BLaER1 treated with 17β-estradiol and CSF1 and Interleukin-3, amounts not matched to agents 10 nM and 100 nM (cell line): ENCODE data around the gene CRYGN.

ENCODE experiments used
- H3K27ac ChIP-seq, 11 experiments: shearing (Covaris generic); formaldehyde crosslinking; 2 replicates each; pipeline ENCODE4 v1.8.1; 2022
- H3K27me3 ChIP-seq, 11 experiments: shearing (Covaris generic); formaldehyde crosslinking; 2 replicates each; pipeline ENCODE4 v1.8.1; 2022
- H3K36me3 ChIP-seq, 11 experiments: shearing (Covaris generic); formaldehyde crosslinking; 2 replicates each; pipeline ENCODE4 v1.8.1; 2022
- H3K4me1 ChIP-seq, 10 experiments: shearing (Covaris generic); formaldehyde crosslinking; 2 replicates each; pipeline ENCODE4 v1.8.1; 2022
- H3K4me2 ChIP-seq, 11 experiments: shearing (Covaris generic); formaldehyde crosslinking; 2 replicates each; pipeline ENCODE4 v1.8.1; 2022
- H3K4me3 ChIP-seq, 10 experiments: shearing (Covaris generic); formaldehyde crosslinking; 2 replicates each; pipeline ENCODE4 v1.8.1; 2022
- H3K9ac ChIP-seq, 11 experiments: shearing (Covaris generic); formaldehyde crosslinking; 2 replicates each; pipeline ENCODE4 v1.8.1; 2022
- H3K9me3 ChIP-seq, 11 experiments: shearing (Covaris generic); formaldehyde crosslinking; replicated peaks in 1 of 11; 2 replicates each; pipeline ENCODE4 v1.8.1; 2022
- H4K20me1 ChIP-seq, 11 experiments: shearing (Covaris generic); formaldehyde crosslinking; 2 replicates each; pipeline ENCODE4 v1.8.1; 2022
- Cebpa-rat ChIP-seq, 11 experiments: shearing (Covaris generic); IDR thresholded peaks; 2 replicates each; pipeline ENCODE4 v1.8.1; 2022

Gene CRYGN, protein sequence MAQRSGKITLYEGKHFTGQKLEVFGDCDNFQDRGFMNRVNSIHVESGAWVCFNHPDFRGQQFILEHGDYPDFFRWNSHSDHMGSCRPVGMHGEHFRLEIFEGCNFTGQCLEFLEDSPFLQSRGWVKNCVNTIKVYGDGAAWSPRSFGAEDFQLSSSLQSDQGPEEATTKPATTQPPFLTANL

DNA sequence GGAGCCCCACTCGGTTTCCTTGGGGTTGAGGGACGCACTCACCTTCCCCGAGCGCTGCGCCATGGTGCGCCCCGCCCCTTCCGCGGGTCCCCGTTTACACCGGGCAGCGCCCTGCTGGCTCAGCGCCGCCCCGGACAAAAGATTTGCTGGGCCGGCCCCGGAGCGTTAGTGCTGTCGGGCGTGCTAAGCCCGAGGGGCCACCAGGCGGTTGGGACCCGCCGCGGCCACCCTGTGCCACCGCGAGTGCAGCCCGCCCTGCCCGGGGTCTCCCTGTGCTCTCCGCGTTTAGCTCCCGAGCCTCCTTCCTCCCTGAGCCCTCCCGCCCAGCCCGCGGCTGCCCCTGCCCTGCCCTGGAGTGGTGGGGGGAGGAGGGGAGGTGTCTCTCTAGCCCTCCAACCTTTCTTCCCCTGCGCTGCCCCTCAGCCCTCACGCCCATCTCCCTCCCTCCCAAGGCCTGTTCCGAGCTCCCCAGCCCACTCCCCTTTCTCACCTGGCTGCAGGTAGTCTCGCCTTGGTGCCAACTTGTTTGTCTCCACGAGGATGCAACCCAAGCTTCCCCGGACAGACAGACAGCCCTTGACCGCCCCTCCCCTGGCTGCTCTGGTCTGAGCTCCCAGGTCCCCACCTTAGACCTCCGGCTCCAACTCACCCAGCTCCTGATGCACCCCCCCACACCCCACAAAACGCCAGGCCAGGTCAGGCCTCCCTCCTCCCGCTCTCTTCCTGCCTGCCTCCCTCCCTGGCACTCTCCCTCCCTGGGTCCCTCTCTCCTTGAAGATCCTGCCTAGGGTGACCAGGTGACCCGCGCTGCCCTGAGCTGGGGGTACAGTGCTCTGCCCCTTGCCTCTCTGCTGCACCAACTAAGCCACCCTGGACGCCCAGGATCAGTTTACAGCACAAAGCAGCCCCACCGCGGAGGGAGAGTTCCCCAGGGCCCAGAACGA lies at the start of gene CRYGN:
Gene CRYGN, minus strand, starts transcription at position 287 of the 944 bp plus-strand sequence. Its CDS starts 224 bp downstream, at position 63.
- Histone ChIP-seq H3K4me2 (peak within 1 kb of the TSS; percentile 75 to 98 (median 90)), H3K36me3 (no peaks in the 10 kb centered on the region), H4K20me1 (peaks cover 0 to 4% (median 0%) of the 10 kb centered on the region in 11 experiments; a peak in 2 of 22 replicates), H3K27me3 (peaks cover 15 to 34% (median 23%) of the 10 kb centered on the region in 11 experiments; a peak in 21 of 22 replicates), H3K9ac (peak within 1 kb of the TSS in 10 of 11 experiments; percentile 7 to 69 (median 48); a peak in 18 of 22 replicates), H3K4me3 (peak within 1 kb of the TSS; percentile 33 to 68 (median 50)), H3K4me1 (peaks cover 28 to 44% (median 39%) of the 10 kb centered on the region in 10 experiments), H3K27ac (peak within 1 kb of the TSS in 5 of 11 experiments; percentile 10 to 67 (median 61); a peak in 8 of 22 replicates), H3K9me3 (no peaks in the 10 kb centered on the region)
- TF ChIP-seq Cebpa-rat (IDR thresholded peaks at IDR 0.05) = no peak

DNA sequence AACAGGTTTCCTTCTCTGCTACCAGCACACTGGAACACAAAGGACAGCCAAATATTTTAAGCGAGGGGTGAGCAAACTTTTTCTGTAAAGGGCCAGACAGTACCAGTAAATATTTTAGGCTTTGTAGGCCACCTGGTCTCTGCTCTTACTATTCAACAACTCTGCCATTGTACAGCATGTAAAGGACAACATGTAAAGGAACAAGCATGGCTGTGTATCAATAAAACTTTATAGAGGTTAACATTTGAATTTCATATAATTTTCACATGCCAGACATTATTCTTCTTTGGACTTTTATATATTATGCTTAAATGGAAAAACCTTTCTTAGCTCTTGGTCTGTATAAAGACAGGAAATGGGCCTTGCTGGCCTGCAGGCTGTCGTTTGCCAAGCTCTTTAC lies 49.6 kb upstream of the CRYGN start:
- Histone ChIP-seq H3K4me2 (no peak overlapping the region), H3K9ac (no peak overlapping the region), H3K4me3 (no peak overlapping the region), H3K4me1 (peaks cover 42 to 67% (median 50%) of the 10 kb centered on the region in 10 experiments), H3K9me3 (no peaks in the 10 kb centered on the region; a peak in 3 of 22 replicates), H3K36me3 (peaks cover 52 to 91% (median 64%) of the 10 kb centered on the region in 11 experiments), H3K27ac (no peak overlapping the region), H3K27me3 (no peaks in the 10 kb centered on the region), H4K20me1 (peaks cover 65 to 100% (median 93%) of the 10 kb centered on the region in 11 experiments)
- no peak for TF ChIP-seq Cebpa-rat (IDR thresholded peaks at IDR 0.05)

DNA sequence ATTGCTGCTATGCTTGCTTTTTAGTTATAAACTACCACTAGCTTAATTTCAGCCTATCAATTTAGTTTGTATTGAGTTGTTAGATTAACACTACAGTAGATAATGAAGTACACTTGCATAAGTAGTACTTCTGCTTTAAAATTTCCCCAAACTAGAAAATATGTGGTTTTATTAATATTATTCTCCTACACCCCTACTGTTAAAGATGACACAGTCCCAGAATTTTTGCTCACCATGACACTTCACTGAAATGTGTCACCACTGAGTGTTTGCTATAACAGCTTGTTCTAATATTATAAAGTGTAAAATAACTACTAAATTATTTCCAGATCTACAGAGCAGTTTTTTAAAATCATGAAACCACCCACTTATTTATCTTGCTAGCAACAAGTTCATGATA lies 48.2 kb upstream of the CRYGN start:
- H3K4me3 ChIP-seq = no peak overlapping the region
- H3K9me3 ChIP-seq = no peaks in the 10 kb centered on the region; a peak in 3 of 22 replicates
- H3K4me2 ChIP-seq = peak overlapping the region in 6 of 11 experiments; percentile 17 to 92 (median 79); a peak in 7 of 22 replicates
- peaks cover 66 to 95% (median 78%) of the 10 kb centered on the region in 11 experiments for H3K36me3 ChIP-seq
- H4K20me1 ChIP-seq = peaks cover 60 to 100% (median 93%) of the 10 kb centered on the region in 11 experiments
- no peaks in the 10 kb centered on the region for H3K27me3 ChIP-seq
- no peak overlapping the region for H3K27ac ChIP-seq
- no peak overlapping the region for H3K9ac ChIP-seq
- peaks cover 49 to 65% (median 58%) of the 10 kb centered on the region in 10 experiments for H3K4me1 ChIP-seq
- no peak for TF ChIP-seq Cebpa-rat (IDR thresholded peaks at IDR 0.05)

DNA sequence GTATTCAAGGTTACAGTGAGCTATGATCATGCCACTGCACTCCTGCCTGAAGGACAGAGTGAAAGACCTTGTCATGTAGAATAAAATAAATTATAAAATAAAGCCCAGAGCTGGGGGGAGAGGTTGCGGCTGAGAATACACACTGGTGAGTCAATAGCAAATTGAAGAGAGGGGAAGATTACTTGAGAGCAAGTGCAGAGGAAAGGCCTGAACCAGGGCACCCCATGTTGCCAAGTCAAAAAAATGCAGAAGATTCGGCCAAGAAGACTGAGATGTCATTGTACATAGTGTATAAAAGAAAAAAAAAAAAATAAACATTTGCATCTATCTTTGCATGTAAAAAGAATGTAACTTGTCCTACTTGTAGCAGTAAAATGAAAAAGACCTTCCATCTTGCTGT lies 47.3 kb upstream of the CRYGN start:
- no peaks in the 10 kb centered on the region for H3K27me3 ChIP-seq
- no peak for TF ChIP-seq Cebpa-rat (IDR thresholded peaks at IDR 0.05)
- peaks cover 59 to 100% (median 93%) of the 10 kb centered on the region in 11 experiments; a peak in 21 of 22 replicates for H4K20me1 ChIP-seq
- no peak overlapping the region for H3K9ac ChIP-seq
- H3K27ac ChIP-seq = peak overlapping the region in 2 of 11 experiments; percentile 57 to 69; a peak in 3 of 22 replicates
- no peaks in the 10 kb centered on the region for H3K9me3 ChIP-seq
- peaks cover 53 to 62% (median 57%) of the 10 kb centered on the region in 10 experiments for H3K4me1 ChIP-seq
- H3K4me2 ChIP-seq = peak overlapping the region; percentile 67 to 92 (median 78); a peak in 21 of 22 replicates
- H3K4me3 ChIP-seq = no peak overlapping the region
- H3K36me3 ChIP-seq = peaks cover 74 to 100% (median 87%) of the 10 kb centered on the region in 11 experiments

DNA sequence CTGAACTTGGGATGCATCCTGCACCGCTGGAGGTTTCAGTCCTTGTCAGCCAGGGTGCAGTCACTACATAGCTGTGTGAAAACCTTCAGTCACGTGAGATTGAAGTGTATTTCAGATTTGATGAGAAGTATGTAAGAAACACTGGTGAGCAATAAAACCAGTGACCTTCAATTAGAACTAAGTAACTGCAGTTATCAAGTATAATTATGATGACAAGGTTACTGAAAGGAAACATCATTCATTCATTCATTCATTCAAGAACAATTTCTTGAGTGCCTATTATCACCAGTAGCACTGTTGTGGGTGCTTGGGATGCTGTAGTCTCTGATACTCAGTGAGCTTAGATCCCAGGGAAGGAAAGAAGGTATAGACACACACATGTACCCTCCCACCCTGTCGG lies 46.1 kb upstream of the CRYGN start:
- peak overlapping the region; percentile 67 to 92 (median 78) for H3K4me2 ChIP-seq
- peak overlapping the region in 5 of 11 experiments; percentile 8 to 48 (median 16); a peak in 6 of 22 replicates for H3K9ac ChIP-seq
- H3K36me3 ChIP-seq = peaks cover 86 to 100% (median 91%) of the 10 kb centered on the region in 11 experiments
- no peaks in the 10 kb centered on the region for H3K27me3 ChIP-seq
- no peaks in the 10 kb centered on the region for H3K9me3 ChIP-seq
- H3K4me3 ChIP-seq = peak overlapping the region in 4 of 10 experiments; percentile 6 to 41 (median 24); a peak in 6 of 20 replicates
- peaks cover 59 to 100% (median 93%) of the 10 kb centered on the region in 11 experiments for H4K20me1 ChIP-seq
- peak overlapping the region in 9 of 11 experiments; percentile 48 to 69 (median 57); a peak in 13 of 22 replicates for H3K27ac ChIP-seq
- H3K4me1 ChIP-seq = peaks cover 46 to 67% (median 50%) of the 10 kb centered on the region in 10 experiments
- no peak for TF ChIP-seq Cebpa-rat (IDR thresholded peaks at IDR 0.05)

DNA sequence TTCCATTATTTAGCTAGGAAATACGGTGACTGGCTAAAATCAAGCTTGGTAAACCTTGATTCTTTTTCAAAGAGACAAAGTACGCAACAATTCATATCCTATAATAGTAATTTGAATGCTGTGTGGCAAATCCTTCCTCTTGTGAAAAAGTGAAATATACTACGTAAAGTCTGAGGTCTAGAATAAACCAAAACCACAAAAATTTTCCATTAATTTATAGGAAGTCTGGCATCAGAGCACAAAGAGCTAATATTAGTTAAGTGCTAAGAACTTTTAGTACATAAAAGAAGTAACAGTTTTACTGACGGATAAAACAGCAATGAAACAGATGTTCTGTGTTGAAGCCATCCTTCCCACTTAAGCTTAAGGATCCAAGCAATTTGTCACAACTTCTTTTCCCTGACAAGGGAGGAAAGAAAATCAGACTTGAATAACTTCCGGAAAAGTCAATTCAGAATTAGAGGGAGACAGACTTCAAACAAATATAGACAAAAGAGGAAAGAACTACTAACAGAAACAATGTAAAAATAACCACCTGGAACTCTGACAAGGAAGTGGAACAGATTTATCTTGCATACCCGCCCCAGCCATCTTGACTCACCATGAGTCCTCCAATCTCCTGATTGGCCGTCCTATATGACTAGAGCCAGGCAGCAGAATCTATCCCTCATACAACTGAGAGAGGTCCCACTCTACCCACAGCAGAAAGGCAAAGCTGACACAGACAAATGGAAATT lies 45.2 kb upstream of the CRYGN start:
- Histone ChIP-seq H3K36me3 (peaks cover 83 to 100% (median 92%) of the 10 kb centered on the region in 11 experiments), H3K4me1 (peaks cover 46 to 67% (median 50%) of the 10 kb centered on the region in 10 experiments), H3K4me3 (peak overlapping the region in 5 of 10 experiments; percentile 6 to 41 (median 12); a peak in 5 of 20 replicates), H3K9me3 (no peaks in the 10 kb centered on the region), H3K27me3 (no peaks in the 10 kb centered on the region), H3K27ac (peak overlapping the region in 10 of 11 experiments; percentile 36 to 69 (median 57); a peak in 20 of 22 replicates), H3K4me2 (peak overlapping the region; percentile 67 to 92 (median 78)), H4K20me1 (peaks cover 52 to 100% (median 91%) of the 10 kb centered on the region in 11 experiments; a peak in 21 of 22 replicates), H3K9ac (peak overlapping the region in 10 of 11 experiments; percentile 1 to 48 (median 26); a peak in 12 of 22 replicates)
- TF ChIP-seq Cebpa-rat (IDR thresholded peaks at IDR 0.05) = no peak

DNA sequence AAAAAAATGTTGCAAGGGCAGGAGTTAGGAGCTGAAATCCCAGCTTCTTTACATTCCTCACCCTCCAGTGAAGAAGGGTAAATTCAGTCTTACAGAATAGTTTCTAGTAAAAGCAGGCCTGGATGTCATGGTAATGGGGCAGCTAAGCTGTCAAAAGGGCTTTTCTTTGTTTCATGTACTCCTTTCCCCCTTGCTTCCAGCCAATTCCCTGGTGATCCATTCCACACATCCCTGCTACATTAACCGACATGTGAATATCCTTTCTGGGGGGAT lies 43.7 kb upstream of the CRYGN start:
- TF ChIP-seq Cebpa-rat (IDR thresholded peaks at IDR 0.05) = no peak
- H3K4me1 ChIP-seq = peaks cover 46 to 67% (median 50%) of the 10 kb centered on the region in 10 experiments
- no peak overlapping the region for H3K4me3 ChIP-seq
- H3K9me3 ChIP-seq = no peaks in the 10 kb centered on the region
- no peaks in the 10 kb centered on the region for H3K27me3 ChIP-seq
- no peak overlapping the region for H3K9ac ChIP-seq
- H4K20me1 ChIP-seq = peaks cover 58 to 100% (median 91%) of the 10 kb centered on the region in 11 experiments; a peak in 21 of 22 replicates
- peak overlapping the region in 7 of 11 experiments; percentile 2 to 92 (median 78); a peak in 10 of 22 replicates for H3K4me2 ChIP-seq
- H3K27ac ChIP-seq = no peak overlapping the region
- H3K36me3 ChIP-seq = peaks cover 78 to 100% (median 92%) of the 10 kb centered on the region in 11 experiments
